ENCODE results near the gene MAOA.
"Not testable (repeated sequence)": the region's sequence is repeated elsewhere in the genome, so short reads cannot be mapped to it uniquely, and the experiment has no call there.

The MAOA gene

GRCh38 chrX:43661521-43662240 is 5.6 kb downstream of the MAOA start:
- no peak overlapping the region for H3K4me3 ChIP-seq (replicated peaks; ENCODE audit: low read depth, low read length)
- no peak for DNase-seq (ENCODE audit: extremely low read depth, low read depth)
- no peak for TF ChIP-seq CTCF (IDR thresholded peaks at IDR 0.05; ENCODE audit: low read depth, low read length, missing control alignments)

- DNase-seq (ENCODE audit: extremely low read depth, low read depth), result no peak
- TF ChIP-seq CTCF (IDR thresholded peaks at IDR 0.05; ENCODE audit: low read depth, low read length, missing control alignments), result no peak
- no peak overlapping the region for H3K4me3 ChIP-seq (replicated peaks; ENCODE audit: low read depth, low read length)
These were observed 7.1 kb downstream of the MAOA start for GRCh38 chrX:43663173-43663572.

DNA sequence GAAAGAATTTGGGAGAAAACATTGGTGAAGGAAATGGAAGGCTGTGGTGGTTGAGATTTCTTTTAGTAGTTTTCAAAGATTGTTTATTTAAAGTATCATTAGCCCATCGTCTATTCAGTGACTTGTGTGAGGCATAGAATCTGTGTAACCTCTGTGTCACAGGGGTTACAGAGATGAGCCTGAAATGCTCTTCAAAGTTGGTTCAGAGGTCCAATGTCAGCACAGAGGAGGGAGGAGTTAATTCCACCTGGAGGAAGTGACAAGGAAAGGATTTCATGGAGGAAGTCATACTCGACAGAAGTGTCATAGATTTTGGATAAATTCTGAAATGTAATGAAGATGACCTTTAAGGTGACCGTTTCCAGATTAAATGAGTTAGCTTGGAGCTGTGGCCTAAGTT is 8.2 kb downstream of the MAOA start:
- no peak for DNase-seq (ENCODE audit: extremely low read depth, low read depth)
- no peak for TF ChIP-seq CTCF (IDR thresholded peaks at IDR 0.05; ENCODE audit: low read depth, low read length, missing control alignments)
- H3K4me3 ChIP-seq (replicated peaks; ENCODE audit: low read depth, low read length), result no peak overlapping the region

GRCh38 chrX:43664708-43665107 is 8.6 kb downstream of the MAOA start:
- TF ChIP-seq CTCF (IDR thresholded peaks at IDR 0.05; ENCODE audit: low read depth, low read length, missing control alignments), result no peak
- H3K4me3 ChIP-seq (replicated peaks; ENCODE audit: low read depth, low read length), result no peak overlapping the region
- no peak for DNase-seq (ENCODE audit: extremely low read depth, low read depth)

DNA sequence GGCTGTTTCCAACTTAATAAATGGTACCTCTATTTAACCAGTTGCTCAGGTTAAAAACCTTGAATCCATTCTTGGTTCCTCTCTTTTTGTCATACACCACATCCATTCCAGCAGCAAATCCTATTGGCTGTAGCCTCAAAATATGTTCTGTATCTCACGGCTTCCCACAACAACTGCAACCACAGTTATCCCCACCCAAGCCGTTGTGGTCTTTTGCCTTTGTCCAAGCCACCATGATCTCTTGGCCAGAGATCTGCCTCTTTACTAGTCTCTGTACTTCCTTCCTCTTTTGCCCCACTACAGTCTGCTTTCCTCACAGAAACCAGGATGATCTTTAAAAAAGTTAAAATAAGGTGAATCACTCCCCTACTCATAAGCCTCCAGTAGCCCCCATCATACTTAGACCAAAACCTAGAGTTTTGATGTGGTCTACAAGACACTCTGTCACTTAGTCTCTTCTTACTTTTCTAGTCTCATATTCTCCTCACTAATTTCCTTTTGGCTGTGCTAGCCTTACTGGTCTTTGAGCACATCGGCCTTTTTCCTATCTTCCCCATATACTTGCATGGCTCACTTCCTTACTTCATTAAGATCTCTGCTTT is 10.3 kb downstream of the MAOA start:
- TF ChIP-seq CTCF (IDR thresholded peaks at IDR 0.05; ENCODE audit: low read depth, low read length, missing control alignments), result no peak
- DNase-seq (ENCODE audit: extremely low read depth, low read depth), result no peak
- no peak overlapping the region for H3K4me3 ChIP-seq (replicated peaks; ENCODE audit: low read depth, low read length)

- DNase-seq (ENCODE audit: extremely low read depth, low read depth); H3K4me3 ChIP-seq (replicated peaks; ENCODE audit: low read depth, low read length): not testable (repeated sequence)
These were observed 20.0 kb downstream of the MAOA start for GRCh38 chrX:43675965-43676628.

DNA sequence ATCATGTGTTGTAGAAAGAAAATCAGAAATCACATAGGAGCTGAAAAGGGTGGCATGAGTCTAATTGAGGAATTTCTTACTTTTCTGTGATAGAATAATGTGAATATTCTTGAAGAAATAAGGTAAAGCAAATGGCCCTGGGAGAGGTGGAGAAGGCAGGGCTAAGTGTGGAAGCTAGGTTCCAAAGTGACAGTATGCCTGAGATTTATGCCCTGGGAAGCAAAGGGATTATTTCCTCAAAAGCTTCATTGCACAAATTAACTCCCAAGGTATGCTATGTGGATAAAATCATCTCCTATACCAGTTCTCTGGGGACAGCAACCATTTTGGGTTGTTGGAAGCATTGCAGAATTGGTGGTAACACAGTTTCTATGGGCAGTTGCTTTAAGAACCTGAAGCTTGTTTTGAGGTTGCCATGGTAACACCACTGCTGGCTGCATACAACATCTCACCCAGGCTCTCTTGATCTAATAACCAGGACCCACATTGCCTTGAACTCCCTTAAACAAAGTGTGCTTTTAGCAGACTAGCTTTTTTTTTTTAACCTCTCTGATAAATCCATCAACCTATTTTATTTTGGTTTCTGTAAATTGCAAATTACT is 21.0 kb downstream of the MAOA start:
- H3K4me3 ChIP-seq (replicated peaks; ENCODE audit: low read depth, low read length), result no peak overlapping the region
- no peak for DNase-seq (ENCODE audit: extremely low read depth, low read depth)
- no peak for TF ChIP-seq CTCF (IDR thresholded peaks at IDR 0.05; ENCODE audit: low read depth, low read length, missing control alignments)
